ENCODE measurements around the gene RASSF4. TPM values are rescaled to one million over a fixed set of nuclear protein-coding genes. Genes with fewer than 3 reads are reported as not detected.

The RASSF4 gene
- total and polyA plus RNA-seq, 2 donors (not counting 3 experiments of a cell fraction or from before 2014, with no cell fraction given): 7.6 to 8.2 TPM

DNA sequence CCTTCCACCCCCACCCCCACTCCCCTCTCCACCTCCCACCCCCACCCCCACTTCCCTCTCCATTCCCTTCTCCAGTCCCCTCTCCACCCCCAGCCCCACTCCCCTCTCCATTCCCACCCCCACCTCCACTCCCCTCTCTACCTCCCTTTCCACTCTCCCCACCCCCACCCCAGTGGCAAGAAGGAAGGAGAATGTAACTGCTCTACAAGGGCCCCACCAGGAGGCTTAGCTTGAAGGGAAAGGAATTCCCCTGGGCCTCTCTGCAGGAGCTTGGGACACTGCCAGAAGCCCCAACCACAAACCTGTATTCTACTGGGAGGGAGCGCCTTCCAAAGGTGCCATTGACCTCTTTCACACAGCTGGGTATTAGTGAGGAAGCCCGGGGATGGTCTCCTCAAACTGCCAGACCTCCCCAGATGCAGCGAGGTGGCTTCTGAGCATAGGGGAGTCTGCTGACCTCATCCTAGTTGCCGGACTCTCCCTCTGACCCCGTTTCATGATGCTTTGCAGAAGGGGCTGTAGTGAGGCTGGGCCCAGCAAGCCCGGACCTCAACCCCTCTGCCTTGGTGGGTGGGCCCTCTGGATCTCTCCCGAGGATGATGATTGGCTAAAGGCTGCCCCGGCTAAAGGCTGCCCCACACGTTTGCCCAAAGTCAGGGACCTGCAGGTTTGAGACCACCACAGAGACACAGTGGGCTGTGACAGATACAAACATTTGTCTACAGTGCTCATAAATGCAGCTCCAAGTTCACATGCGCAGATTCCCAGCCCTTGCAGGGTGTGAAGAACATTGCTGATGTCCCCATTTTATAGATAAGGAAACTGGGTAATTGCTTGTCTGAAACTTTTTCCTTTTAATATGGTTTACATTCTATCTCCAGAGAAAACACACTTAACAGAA is 16.1 kb downstream of the RASSF4 start:
- Histone ChIP-seq H2AFZ (ENCODE audit: low read depth, low read length) (no peak overlapping the region), H3K4me2 (ENCODE audit: insufficient read depth, low read length) (peak overlapping the region; percentile 23), H3K4me3 (replicated peaks in 1 of 3; ENCODE audit: insufficient read depth in 1 of 3, low read depth in 1 of 3, low read length in 3 of 3) (peak overlapping the region in 2 of 3 experiments; percentile 58 to 82), H3K9me1 (replicated peaks; ENCODE audit: control insufficient read depth, extremely low read depth, insufficient read depth, low read length) (no peaks in the 10 kb centered on the region), H3K27me3 (ENCODE audit: control insufficient read depth in 2 of 2, insufficient read depth in 2 of 2, low read length in 2 of 2) (no peaks in the 10 kb centered on the region), H3K4me1 (ENCODE audit: control insufficient read depth, extremely low read depth, insufficient read depth, low read length) (peaks cover 28% of the 10 kb centered on the region), H4K20me1 (replicated peaks; ENCODE audit: control insufficient read depth, extremely low read depth, insufficient read depth, low read length) (no peaks in the 10 kb centered on the region), H3K79me2 (ENCODE audit: control insufficient read depth, insufficient read depth, low read length) (no peaks in the 10 kb centered on the region), H3K27ac (ENCODE audit: insufficient read depth, low read depth, low read length) (no peak overlapping the region), H3K9me3 (replicated peaks; ENCODE audit: control insufficient read depth, insufficient read depth, low read length) (no peaks in the 10 kb centered on the region), H3K9ac (replicated peaks; ENCODE audit: extremely low read depth, insufficient read depth, low read length) (peak overlapping the region; percentile 5), H3K36me3 (ENCODE audit: control insufficient read depth in 2 of 2, extremely low read depth in 1 of 2, insufficient read depth in 2 of 2, low read length in 2 of 2) (peaks cover 0 to 11% of the 10 kb centered on the region in 2 experiments)
- ChIA-PET CTCF (interaction anchor here (0.6 to 2.0 kb wide), 9 partner anchors 8 to 42 kb away, joined by 3 to 30 read pairs (median 4); no protein-coding TSS in a partner anchor), POLR2A (interaction anchor here (1.2 to 1.7 kb wide), 4 partner anchors 20 to 28 kb away, joined by 4 to 12 read pairs (median 8); no protein-coding TSS in a partner anchor)
- intact Hi-C loops (cut with micrococcal nuclease) (loop anchor here (1.0 to 10.0 kb wide), 5 partner anchors 16 to 1301 kb away; partner anchors contain the start of gene RASSF4), dilution Hi-C loops (cut with MboI; ENCODE audit: extremely low pct_ligation_motif_present, low sequenced_read_pairs) (no loop called here)
- peak; percentile 50 for TF ChIP-seq POLR2AphosphoS5 (IDR thresholded peaks at IDR 0.05; ENCODE audit: insufficient read depth, low read depth, low read length)
- TF ChIP-seq, protein P1, sequence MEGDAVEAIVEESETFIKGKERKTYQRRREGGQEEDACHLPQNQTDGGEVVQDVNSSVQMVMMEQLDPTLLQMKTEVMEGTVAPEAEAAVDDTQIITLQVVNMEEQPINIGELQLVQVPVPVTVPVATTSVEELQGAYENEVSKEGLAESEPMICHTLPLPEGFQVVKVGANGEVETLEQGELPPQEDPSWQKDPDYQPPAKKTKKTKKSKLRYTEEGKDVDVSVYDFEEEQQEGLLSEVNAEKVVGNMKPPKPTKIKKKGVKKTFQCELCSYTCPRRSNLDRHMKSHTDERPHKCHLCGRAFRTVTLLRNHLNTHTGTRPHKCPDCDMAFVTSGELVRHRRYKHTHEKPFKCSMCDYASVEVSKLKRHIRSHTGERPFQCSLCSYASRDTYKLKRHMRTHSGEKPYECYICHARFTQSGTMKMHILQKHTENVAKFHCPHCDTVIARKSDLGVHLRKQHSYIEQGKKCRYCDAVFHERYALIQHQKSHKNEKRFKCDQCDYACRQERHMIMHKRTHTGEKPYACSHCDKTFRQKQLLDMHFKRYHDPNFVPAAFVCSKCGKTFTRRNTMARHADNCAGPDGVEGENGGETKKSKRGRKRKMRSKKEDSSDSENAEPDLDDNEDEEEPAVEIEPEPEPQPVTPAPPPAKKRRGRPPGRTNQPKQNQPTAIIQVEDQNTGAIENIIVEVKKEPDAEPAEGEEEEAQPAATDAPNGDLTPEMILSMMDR (IDR thresholded peaks at IDR 0.05; ENCODE audit: extremely low read depth in 1 of 2, insufficient read depth in 1 of 2, low read depth in 1 of 2, low read length in 2 of 2): no peak
- DNase-seq (ENCODE audit: low read depth, low spot score) (peak; percentile 96), FAIRE-seq (no peak)
- no TSS peak for BruUV-seq (replicated peaks)
